HepG2 (cell line): ENCODE data around the gene AGXT. TPM values are rescaled to one million over a fixed set of nuclear protein-coding genes. Genes with fewer than 3 reads are reported as not detected.

Experiments used
- ATF1 ChIP-seq: IDR thresholded peaks from 2 replicates; pipeline ENCODE4 v1.6.1; 2016; ENCODE audit warnings: mild to moderate bottlenecking, control low read depth
- BRD4 ChIP-seq: sonication (generic); formaldehyde crosslinking; IDR thresholded peaks from 2 replicates; pipeline ENCODE4 v1.4.0; 2020; ENCODE audit warnings: missing genetic modification reagents
- FOXA1 ChIP-seq, 2 experiments: fragments of 450-650 bp in 1 of 2; sonication (generic) in 1 of 2; formaldehyde crosslinking in 1 of 2; IDR thresholded peaks; 2 replicates each; pipeline versions ENCODE4 v1.4.0 to v1.6.1; 2016 to 2020; ENCODE audit warnings: missing genetic modification reagents in 1 of 2
- FOXP4 ChIP-seq: sonication (generic); formaldehyde crosslinking; IDR thresholded peaks from 2 replicates; pipeline ENCODE4 v1.4.0; 2020; ENCODE audit warnings: missing genetic modification reagents
- GTF3A ChIP-seq: sonication (generic); formaldehyde crosslinking; conservative IDR thresholded peaks from 2 replicates; pipeline ENCODE4 v1.4.0; 2020; ENCODE audit warnings: mild to moderate bottlenecking, missing genetic modification reagents
- HES4 ChIP-seq: sonication (generic); formaldehyde crosslinking; IDR thresholded peaks from 2 replicates; pipeline ENCODE4 v1.9.0; 2021; ENCODE audit warnings: mild to moderate bottlenecking, missing genetic modification reagents, borderline replicate concordance
- KLF6 ChIP-seq: IDR thresholded peaks from 2 replicates; pipeline ENCODE4 v1.8.0; 2016; ENCODE audit warnings: missing biosample characterization, missing genetic modification reagents
- MTA1 ChIP-seq: sonication (generic); formaldehyde crosslinking; IDR thresholded peaks from 2 replicates; pipeline ENCODE4 v1.4.0; 2020; ENCODE audit warnings: missing genetic modification reagents, mild to moderate bottlenecking, borderline replicate concordance
- SP4 ChIP-seq: sonication (generic); formaldehyde crosslinking; IDR thresholded peaks from 2 replicates; pipeline ENCODE4 v1.8.1; 2023; ENCODE audit warnings: mild to moderate bottlenecking, missing genetic modification reagents
- ZNF431 ChIP-seq: sonication (generic); formaldehyde crosslinking; IDR thresholded peaks from 2 replicates; pipeline ENCODE4 v1.9.0; 2022; ENCODE audit warnings: missing genetic modification reagents, low read depth, mild to moderate bottlenecking, borderline replicate concordance
- ZNF670 ChIP-seq: sonication (generic); formaldehyde crosslinking; IDR thresholded peaks from 2 replicates; pipeline ENCODE4 v1.8.0; 2022; ENCODE audit warnings: mild to moderate bottlenecking, missing genetic modification reagents, borderline replicate concordance
- ZNF770 ChIP-seq: sonication (generic); formaldehyde crosslinking; IDR thresholded peaks from 2 replicates; pipeline ENCODE4 v1.5.0; 2020; ENCODE audit warnings: mild to moderate bottlenecking, missing genetic modification reagents
- ZNF788 ChIP-seq: sonication (generic); formaldehyde crosslinking; IDR thresholded peaks from 2 replicates; pipeline ENCODE4 v1.5.0; 2020; ENCODE audit warnings: mild to moderate bottlenecking, missing genetic modification reagents, borderline replicate concordance
- polyA plus RNA-seq, 8 experiments: library from polyadenylated mRNA; depleted of rRNA in 3 of 8; stranded (reverse) in 7 of 8; unstranded in 1 of 8; fragments of >200 nt; fragmentation: Illumina TruSeq in 4 of 8; extraction: Trizol in 4 of 8; gene quantifications; 2 replicates each; pipeline versions ENCODE4 v1.2.1 to v1.2.3, GENCODE V29; 2011 to 2016; ENCODE audit warnings: low read depth in 4 of 8, missing spikeins in 1 of 8, mixed read lengths in 1 of 8; ENCODE audit not compliant: insufficient read depth in 1 of 8
- total RNA-seq, 5 experiments: library from RNA; depleted of rRNA; stranded (reverse); fragments of >200 nt; fragmentation: Illumina TruSeq; extraction: Trizol; gene quantifications; 2 replicates each; pipeline ENCODE4 v1.2.3, GENCODE V29; 2016; ENCODE audit warnings: low read depth in 1 of 5
- TF ChIP-seq, protein P1 (sequence below): sonication (generic); formaldehyde crosslinking; IDR thresholded peaks from 2 replicates; pipeline ENCODE4 v1.4.0; 2020; ENCODE audit warnings: mild to moderate bottlenecking, missing genetic modification reagents
- TF ChIP-seq, protein P2 (sequence below): sonication (generic); formaldehyde crosslinking; IDR thresholded peaks from 2 replicates; pipeline ENCODE4 v1.5.0; 2020; ENCODE audit warnings: missing genetic modification reagents, mild to moderate bottlenecking, borderline replicate concordance

AGXT gene
- total and polyA plus RNA-seq, 2 of the 13 experiments (the other 11 are each of a cell fraction or from before 2014, with no cell fraction given) = 41.9 to 96.1 TPM

DNA sequence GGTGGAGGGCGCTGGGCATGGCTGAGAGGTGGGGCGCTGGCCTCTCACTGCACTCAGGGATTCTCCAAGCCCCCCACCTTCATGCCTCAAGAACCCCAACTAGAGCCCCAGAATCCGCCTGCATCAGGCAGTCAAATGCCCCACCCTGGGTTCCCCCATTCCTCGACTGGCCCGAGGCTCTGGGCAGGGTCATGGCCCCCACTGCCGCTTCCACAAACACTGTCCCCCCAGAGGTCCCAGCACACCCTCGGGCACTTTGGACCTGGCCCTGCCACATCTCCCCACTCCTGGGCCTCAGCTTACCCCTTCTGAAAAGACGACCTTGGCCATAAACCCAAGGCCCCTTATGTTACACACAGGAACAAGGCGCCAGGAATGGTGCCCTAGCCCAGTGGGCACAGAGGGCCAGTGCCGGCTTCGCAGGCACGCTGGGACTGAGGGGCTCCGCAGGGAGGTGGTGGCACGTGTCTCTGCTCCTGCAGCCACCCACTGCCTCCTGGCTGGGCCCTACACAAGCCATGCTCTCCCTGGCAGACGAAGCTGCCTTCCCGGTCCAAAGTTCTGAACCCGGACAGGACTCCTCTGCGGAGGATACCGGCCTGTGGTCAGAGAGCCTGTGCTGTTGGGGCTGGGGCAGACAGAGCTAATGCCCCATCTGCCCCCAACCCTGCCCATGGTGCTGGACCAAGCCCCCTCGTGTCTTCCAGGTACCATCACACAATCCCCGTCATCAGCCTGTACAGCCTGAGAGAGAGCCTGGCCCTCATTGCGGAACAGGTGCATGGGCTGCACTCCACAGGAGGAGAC lies 6.8 kb downstream of the AGXT start (continued):
- TF ChIP-seq, protein P1, sequence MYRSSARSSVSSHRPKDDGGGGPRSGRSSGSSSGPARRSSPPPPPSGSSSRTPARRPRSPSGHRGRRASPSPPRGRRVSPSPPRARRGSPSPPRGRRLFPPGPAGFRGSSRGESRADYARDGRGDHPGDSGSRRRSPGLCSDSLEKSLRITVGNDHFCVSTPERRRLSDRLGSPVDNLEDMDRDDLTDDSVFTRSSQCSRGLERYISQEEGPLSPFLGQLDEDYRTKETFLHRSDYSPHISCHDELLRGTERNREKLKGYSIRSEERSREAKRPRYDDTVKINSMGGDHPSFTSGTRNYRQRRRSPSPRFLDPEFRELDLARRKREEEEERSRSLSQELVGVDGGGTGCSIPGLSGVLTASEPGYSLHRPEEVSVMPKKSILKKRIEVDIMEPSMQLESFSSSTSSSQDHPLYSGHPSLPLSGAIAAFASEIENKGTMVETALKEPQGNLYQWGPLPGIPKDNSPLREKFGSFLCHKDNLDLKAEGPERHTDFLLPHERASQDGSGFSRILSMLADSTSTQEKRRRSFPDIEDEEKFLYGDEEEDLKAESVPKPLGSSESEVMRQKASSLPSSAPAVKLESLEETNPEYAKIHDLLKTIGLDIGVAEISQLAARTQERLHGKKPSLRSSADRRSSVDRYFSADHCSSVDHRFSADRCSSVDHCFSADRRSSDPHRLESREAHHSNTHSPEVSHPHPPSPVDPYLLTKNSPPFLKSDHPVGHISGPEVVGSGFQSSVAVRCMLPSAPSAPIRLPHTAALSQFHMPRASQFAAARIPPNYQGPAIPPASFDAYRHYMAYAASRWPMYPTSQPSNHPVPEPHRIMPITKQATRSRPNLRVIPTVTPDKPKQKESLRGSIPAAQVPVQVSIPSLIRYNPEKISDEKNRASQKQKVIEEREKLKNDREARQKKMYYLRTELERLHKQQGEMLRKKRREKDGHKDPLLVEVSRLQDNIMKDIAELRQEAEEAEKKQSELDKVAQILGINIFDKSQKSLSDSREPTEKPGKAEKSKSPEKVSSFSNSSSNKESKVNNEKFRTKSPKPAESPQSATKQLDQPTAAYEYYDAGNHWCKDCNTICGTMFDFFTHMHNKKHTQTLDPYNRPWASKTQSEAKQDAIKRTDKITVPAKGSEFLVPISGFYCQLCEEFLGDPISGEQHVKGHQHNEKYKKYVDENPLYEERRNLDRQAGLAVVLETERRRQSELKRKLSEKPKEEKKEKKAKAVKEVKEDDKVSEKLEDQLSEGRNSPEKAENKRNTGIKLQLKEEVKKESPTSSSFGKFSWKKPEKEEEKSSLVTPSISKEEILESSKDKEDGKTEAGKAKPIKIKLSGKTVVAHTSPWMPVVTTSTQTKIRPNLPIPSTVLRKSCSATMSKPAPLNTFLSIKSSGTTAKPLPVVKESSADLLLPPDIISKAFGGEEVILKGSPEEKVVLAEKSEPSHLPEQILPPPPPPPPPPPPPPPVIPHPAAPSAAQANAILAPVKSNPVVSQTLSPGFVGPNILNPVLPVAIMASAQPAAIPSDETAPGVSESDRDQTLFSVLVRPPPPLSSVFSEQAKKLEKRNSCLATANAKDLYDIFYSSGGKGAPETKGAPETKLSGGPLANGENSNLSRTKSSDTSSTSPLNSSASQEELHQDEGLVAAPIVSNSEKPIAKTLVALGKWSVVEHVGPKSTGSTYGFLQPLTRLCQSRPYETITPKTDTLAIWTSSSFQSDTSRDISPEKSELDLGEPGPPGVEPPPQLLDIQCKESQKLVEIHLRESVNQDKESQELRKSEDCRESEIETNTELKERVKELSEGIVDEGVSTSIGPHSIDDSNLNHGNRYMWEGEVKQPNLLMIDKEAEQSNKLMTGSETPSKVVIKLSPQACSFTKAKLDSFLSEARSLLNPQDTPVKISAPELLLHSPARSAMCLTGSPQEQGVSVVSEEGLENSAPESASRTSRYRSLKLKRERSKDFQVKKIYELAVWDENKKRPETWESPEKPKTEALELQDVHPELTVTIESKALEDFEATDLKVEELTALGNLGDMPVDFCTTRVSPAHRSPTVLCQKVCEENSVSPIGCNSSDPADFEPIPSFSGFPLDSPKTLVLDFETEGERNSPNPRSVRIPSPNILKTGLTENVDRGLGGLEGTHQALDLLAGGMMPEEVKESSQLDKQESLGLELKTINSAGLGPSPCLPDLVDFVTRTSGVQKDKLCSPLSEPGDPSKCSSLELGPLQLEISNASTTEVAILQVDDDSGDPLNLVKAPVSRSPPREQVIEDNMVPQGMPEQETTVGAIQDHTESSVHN (CRISPR knock-in tag) = no peak
- TF ChIP-seq GTF3A (CRISPR knock-in tag) (no peak), ATF1 (CRISPR knock-in tag) (no peak), FOXP4 (CRISPR knock-in tag) (no peak), BRD4 (CRISPR knock-in tag) (0 out of 2 replicates have a peak, but pooled peaks have one; percentile 28), MTA1 (CRISPR knock-in tag) (no peak), SP4 (CRISPR knock-in tag) (peak; percentile 3; the same call in 1 of the 2 replicates), ZNF770 (CRISPR knock-in tag) (no peak), ZNF788 (CRISPR knock-in tag) (0 out of 2 replicates have a peak, but pooled peaks have one; percentile 16), FOXA1 (IDR thresholded peaks at IDR 0.05) (no peak), FOXA1 (CRISPR knock-in tag; IDR thresholded peaks at IDR 0.05) (no peak), ZNF670 (CRISPR knock-in tag) (no peak; the same call in 1 of the 2 replicates), KLF6 (CRISPR knock-in tag) (no peak), HES4 (0 out of 2 replicates have a peak, but pooled peaks have one; percentile 14), ZNF431 (CRISPR knock-in tag) (no peak)
- TF ChIP-seq, protein P2, sequence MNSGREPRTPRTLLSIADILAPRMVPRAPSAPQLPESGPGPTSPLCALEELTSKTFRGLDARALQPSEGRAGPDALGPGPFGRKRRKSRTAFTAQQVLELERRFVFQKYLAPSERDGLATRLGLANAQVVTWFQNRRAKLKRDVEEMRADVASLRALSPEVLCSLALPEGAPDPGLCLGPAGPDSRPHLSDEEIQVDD = 0 out of 2 replicates have a peak, but pooled peaks have one; percentile 55
